ENCODE measurements around the gene GSTM4.

- TF ChIP-seq, protein P1, sequence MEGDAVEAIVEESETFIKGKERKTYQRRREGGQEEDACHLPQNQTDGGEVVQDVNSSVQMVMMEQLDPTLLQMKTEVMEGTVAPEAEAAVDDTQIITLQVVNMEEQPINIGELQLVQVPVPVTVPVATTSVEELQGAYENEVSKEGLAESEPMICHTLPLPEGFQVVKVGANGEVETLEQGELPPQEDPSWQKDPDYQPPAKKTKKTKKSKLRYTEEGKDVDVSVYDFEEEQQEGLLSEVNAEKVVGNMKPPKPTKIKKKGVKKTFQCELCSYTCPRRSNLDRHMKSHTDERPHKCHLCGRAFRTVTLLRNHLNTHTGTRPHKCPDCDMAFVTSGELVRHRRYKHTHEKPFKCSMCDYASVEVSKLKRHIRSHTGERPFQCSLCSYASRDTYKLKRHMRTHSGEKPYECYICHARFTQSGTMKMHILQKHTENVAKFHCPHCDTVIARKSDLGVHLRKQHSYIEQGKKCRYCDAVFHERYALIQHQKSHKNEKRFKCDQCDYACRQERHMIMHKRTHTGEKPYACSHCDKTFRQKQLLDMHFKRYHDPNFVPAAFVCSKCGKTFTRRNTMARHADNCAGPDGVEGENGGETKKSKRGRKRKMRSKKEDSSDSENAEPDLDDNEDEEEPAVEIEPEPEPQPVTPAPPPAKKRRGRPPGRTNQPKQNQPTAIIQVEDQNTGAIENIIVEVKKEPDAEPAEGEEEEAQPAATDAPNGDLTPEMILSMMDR (IDR thresholded peaks at IDR 0.05; ENCODE audit: insufficient read depth, low read depth, low read length): peak; percentile 80
- no peak for TF ChIP-seq EZH2 (IDR thresholded peaks at IDR 0.05; ENCODE audit: insufficient read depth, low read length)
These were observed 15.5 kb upstream of the GSTM4 start for GRCh38 chr1:109640285-109640865.

Measured in astrocyte (in vitro differentiated cells and primary cell).